HepG2 (cell line): ENCODE data around the gene TOP1. TPM values are rescaled to one million over a fixed set of nuclear protein-coding genes. Genes with fewer than 3 reads are reported as not detected.

Experiments
- ATAC-seq: fragments of 200-7000 bp; cut with Tn5 transposase; 3 replicates; pipeline ENCODE4 v1.9.1; 2020; ENCODE audit warnings: mild to moderate bottlenecking, moderate library complexity
- BruUV-seq: library from RNA; stranded (reverse); fragments of 400-500 nt; replicated peaks from 2 replicates; lab custom pipeline; 2021; lab: Mats Ljungman, UMichigan
- CTCF ChIA-PET: fragments of 300-600 bp; formaldehyde crosslinking; extraction: SDS; loops from one replicate; lab custom pipeline; 2021; ENCODE audit warnings: low total read pairs, inconsistent platforms, low intra/inter-chr PET ratio; lab: Yijun Ruan, JAX
- POLR2A ChIA-PET: fragments of 350-600 bp; sonication (Branson Sonifier 250); formaldehyde crosslinking; loops from one replicate; lab custom pipeline; 2020; ENCODE audit warnings: antibody characterized with exemption, inconsistent platforms; lab: Yijun Ruan, JAX
- DNase-seq: peaks from one replicate; pipeline ENCODE4 v3.0.0-alpha.2; 2015; ENCODE audit warnings: low spot score
- FAIRE-seq: peaks from 3 replicates; lab custom pipeline; 2011; peaks lifted over from hg19 to GRCh38; lab: Jason Lieb, UNC
- H2AFZ ChIP-seq: one replicate; pipeline ENCODE4 v1.6.1; 2011; ENCODE audit warnings: low read length, inconsistent platforms
- H3K27ac ChIP-seq: fragments of 300-600 bp; 3 replicates; pipeline ENCODE4 v1.8.0; 2011; ENCODE audit warnings: mixed run types, mild to moderate bottlenecking, mixed read lengths, low read length, inconsistent platforms; ENCODE audit not compliant: insufficient read depth; ENCODE audit errors: extremely low read length
- H3K27me3 ChIP-seq, 2 experiments: fragments of 200-600 bp in 1 of 2; 2 replicates in 1 of 2; 3 replicates in 1 of 2; pipeline versions ENCODE4 v1.6.0 to v1.8.0; 2011; ENCODE audit warnings: low read length in 2 of 2, mild to moderate bottlenecking in 2 of 2, moderate library complexity in 2 of 2, inconsistent platforms in 1 of 2; ENCODE audit not compliant: insufficient read depth in 2 of 2, control insufficient read depth in 1 of 2
- H3K36me3 ChIP-seq, 2 experiments: fragments of 200-600 bp in 1 of 2; replicated peaks in 1 of 2; 2 replicates in 1 of 2; 3 replicates in 1 of 2; pipeline versions ENCODE4 v1.5.1 to v1.8.0; 2011; ENCODE audit warnings: low read length in 2 of 2, inconsistent platforms in 1 of 2; ENCODE audit not compliant: insufficient read depth in 2 of 2, control insufficient read depth in 1 of 2
- H3K4me1 ChIP-seq: 2 replicates; pipeline ENCODE4 v1.5.1; 2012; ENCODE audit warnings: low read length, inconsistent platforms; ENCODE audit not compliant: insufficient read depth
- H3K4me2 ChIP-seq: 2 replicates; pipeline ENCODE4 v1.6.0; 2011; ENCODE audit warnings: low read depth, low read length, inconsistent platforms
- H3K4me3 ChIP-seq, 3 experiments: fragments of 200-600 bp in 1 of 3; sonication (generic), shearing (Covaris generic) in 1 of 3; replicated peaks in 1 of 3; 2 replicates each; pipeline ENCODE4 v1.5.1; 2011 to 2016; ENCODE audit warnings: low read length in 3 of 3, inconsistent platforms in 2 of 3, low read depth in 2 of 3, mild to moderate bottlenecking in 2 of 3, control low read depth in 1 of 3, mixed read lengths in 1 of 3; ENCODE audit not compliant: insufficient read depth in 1 of 3
- H3K79me2 ChIP-seq: one replicate; pipeline ENCODE4 v1.6.1; 2011; ENCODE audit warnings: low read length, inconsistent platforms; ENCODE audit not compliant: insufficient read depth
- H3K9ac ChIP-seq: 2 replicates; pipeline ENCODE4 v1.6.0; 2011; ENCODE audit warnings: mild to moderate bottlenecking, low read depth, low read length, inconsistent platforms; ENCODE audit not compliant: insufficient read depth
- H3K9me3 ChIP-seq: 2 replicates; pipeline ENCODE4 v1.5.1; 2012; ENCODE audit warnings: mild to moderate bottlenecking, low read length
- H4K20me1 ChIP-seq: 2 replicates; pipeline ENCODE4 v1.6.0; 2011; ENCODE audit warnings: inconsistent platforms, mild to moderate bottlenecking, low read length, moderate library complexity; ENCODE audit not compliant: insufficient read depth
- AGO2 ChIP-seq: fragments of 200-400 bp; formaldehyde crosslinking; optimal IDR thresholded peaks from 2 replicates; pipeline ENCODE3; 2017; ENCODE audit warnings: mild to moderate bottlenecking, low read depth, low read length, moderate library complexity
- ATF7 ChIP-seq, 2 experiments: fragments of 450-650 bp in 1 of 2; sonication (generic) in 1 of 2; formaldehyde crosslinking in 1 of 2; IDR thresholded peaks; 2 replicates each; pipeline versions ENCODE4 v1.4.0 to v1.6.1; 2016 to 2020; ENCODE audit warnings: antibody characterized with exemption in 1 of 2, mild to moderate bottlenecking in 1 of 2, missing genetic modification reagents in 1 of 2
- BRCA1 ChIP-seq: sonication (generic); formaldehyde crosslinking; IDR thresholded peaks from 2 replicates; pipeline ENCODE4 v1.4.0; 2020; ENCODE audit warnings: missing genetic modification reagents
- CTCF ChIP-seq: sonication (generic); formaldehyde crosslinking; IDR thresholded peaks from 2 replicates; pipeline ENCODE4 v1.5.0; 2020; ENCODE audit warnings: mild to moderate bottlenecking, missing genetic modification reagents, moderate library complexity
- ETV6 ChIP-seq: sonication (generic); formaldehyde crosslinking; conservative IDR thresholded peaks from 2 replicates; pipeline ENCODE4 v1.4.0; 2020; ENCODE audit warnings: missing genetic modification reagents
- FOXP4 ChIP-seq: sonication (generic); formaldehyde crosslinking; IDR thresholded peaks from 2 replicates; pipeline ENCODE4 v1.4.0; 2020; ENCODE audit warnings: missing genetic modification reagents
- SALL1 ChIP-seq: sonication (generic); formaldehyde crosslinking; IDR thresholded peaks from 2 replicates; pipeline ENCODE4 v1.8.0; 2022; ENCODE audit warnings: mild to moderate bottlenecking, missing genetic modification reagents
- ZBTB40 ChIP-seq, 2 experiments: fragments of 450-650 bp in 1 of 2; sonication (generic) in 1 of 2; formaldehyde crosslinking in 1 of 2; IDR thresholded peaks; 2 replicates each; pipeline versions ENCODE4 v1.6.1 to v1.8.0; 2016 to 2022; ENCODE audit warnings: antibody characterized with exemption in 1 of 2, mild to moderate bottlenecking in 1 of 2, missing genetic modification reagents in 1 of 2
- ZNF12 ChIP-seq: sonication (generic); formaldehyde crosslinking; IDR thresholded peaks from 2 replicates; pipeline ENCODE4 v1.5.0; 2020; ENCODE audit warnings: missing genetic modification reagents
- ZNF549 ChIP-seq: sonication (generic); formaldehyde crosslinking; IDR thresholded peaks from 2 replicates; pipeline ENCODE4 v1.5.0; 2020; ENCODE audit warnings: missing genetic modification reagents
- ZNF709 ChIP-seq: sonication (generic); formaldehyde crosslinking; IDR thresholded peaks from 2 replicates; pipeline ENCODE4 v1.5.0; 2020; ENCODE audit warnings: mild to moderate bottlenecking, missing genetic modification reagents
- WGBS: methylation state at CpG from one replicate; pipeline ENCODE4 v1.1.6; 2017; ENCODE audit warnings: low lambda C conversion rate; 5-methylcytosine and 5-hydroxymethylcytosine counted together
- in situ Hi-C: cut with HindIII; loops from 2 replicates; pipeline ENCODE4 v1.10.0; 2017; ENCODE audit warnings: low pct_unique_long_range_greater_than_20kb; ENCODE audit not compliant: extremely low pct_ligation_motif_present
- intact Hi-C: fragments of 100-400 bp; cut with micrococcal nuclease; formaldehyde crosslinking; loops from one replicate; pipeline ENCODE4 v1.10.0; 2022; ENCODE audit not compliant: unreplicated experiment
- polyA plus RNA-seq, 8 experiments: library from polyadenylated mRNA; depleted of rRNA in 3 of 8; stranded (reverse) in 7 of 8; unstranded in 1 of 8; fragments of >200 nt; fragmentation: Illumina TruSeq in 4 of 8; extraction: Trizol in 4 of 8; gene quantifications; 2 replicates each; pipeline versions ENCODE4 v1.2.1 to v1.2.3, GENCODE V29; 2011 to 2016; ENCODE audit warnings: low read depth in 4 of 8, missing spikeins in 1 of 8, mixed read lengths in 1 of 8; ENCODE audit not compliant: insufficient read depth in 1 of 8
- total RNA-seq, 5 experiments: library from RNA; depleted of rRNA; stranded (reverse); fragments of >200 nt; fragmentation: Illumina TruSeq; extraction: Trizol; gene quantifications; 2 replicates each; pipeline ENCODE4 v1.2.3, GENCODE V29; 2016; ENCODE audit warnings: low read depth in 1 of 5

The TOP1 gene
- total and polyA plus RNA-seq, 2 of the 13 experiments (the other 11 are each of a cell fraction or from before 2014, with no cell fraction given), result 10.2 to 19.4 TPM

- Histone ChIP-seq H3K9me3 (no peaks in the 10 kb centered on the region), H3K27ac (no peak overlapping the region), H3K9ac (no peak overlapping the region), H2AFZ (no peak overlapping the region), H3K27me3 (no peaks in the 10 kb centered on the region), H3K4me1 (no peaks in the 10 kb centered on the region), H4K20me1 (peaks cover 10% of the 10 kb centered on the region; the same call in 1 of the 2 replicates), H3K4me2 (no peak overlapping the region), H3K36me3 (peaks cover 79 to 94% of the 10 kb centered on the region in 2 experiments), H3K79me2 (no peaks in the 10 kb centered on the region), H3K4me3 (no peak overlapping the region)
- ATAC-seq (no peak), DNase-seq (no peak), FAIRE-seq (no peak)
- ChIA-PET CTCF (no interaction called here), POLR2A (no interaction called here)
- 98% methylated on average over 14 of the region's 14 CpGs for whole genome bisulfite sequencing
- intact Hi-C loops, result no loop called here
- in situ Hi-C loops, result loop anchor here (5.0 kb wide), 1 partner anchor 172 kb away; the partner anchor contains the start of gene LPIN3
- BruUV-seq, result no TSS peak
- TF ChIP-seq ZNF709 (CRISPR knock-in tag) (0 out of 2 replicates have a peak, but pooled peaks have one; percentile 33), ZBTB40 (IDR thresholded peaks at IDR 0.05) (no peak), ZBTB40 (CRISPR knock-in tag; IDR thresholded peaks at IDR 0.05) (no peak), ETV6 (CRISPR knock-in tag) (no peak), BRCA1 (CRISPR knock-in tag) (no peak), ZNF549 (CRISPR knock-in tag) (no peak), ATF7 (IDR thresholded peaks at IDR 0.05) (no peak), ATF7 (CRISPR knock-in tag; IDR thresholded peaks at IDR 0.05) (0 out of 2 replicates have a peak, but pooled peaks have one; percentile 26), CTCF (no peak), AGO2 (peak; percentile 57), FOXP4 (CRISPR knock-in tag) (no peak), SALL1 (no peak), ZNF12 (no peak)
These were observed 141.2 kb downstream of the TOP1 start for GRCh38 chr20:41169791-41170351.
